Breast epithelium (tissue), 3 donors: ENCODE measurements around the gene TBC1D26.
"Not testable (repeated sequence)": the region's sequence is repeated elsewhere in the genome, so short reads cannot be mapped to it uniquely, and the experiment has no call there.

Experiments used
- POLR2A ChIP-seq: fragments of 450-650 bp; IDR thresholded peaks from one replicate; pipeline ENCODE4 v1.6.1; 2016; ENCODE audit warnings: antibody characterized with exemption, mild to moderate bottlenecking, moderate library complexity
- TF ChIP-seq, protein P1 (sequence below), 3 donors: fragments of 450-650 bp; IDR thresholded peaks; one replicate each; pipeline ENCODE4 v1.5.1; 2016 to 2017; ENCODE audit warnings: antibody characterized with exemption in 3 of 3, mild to moderate bottlenecking in 3 of 3, moderate library complexity in 3 of 3

DNA sequence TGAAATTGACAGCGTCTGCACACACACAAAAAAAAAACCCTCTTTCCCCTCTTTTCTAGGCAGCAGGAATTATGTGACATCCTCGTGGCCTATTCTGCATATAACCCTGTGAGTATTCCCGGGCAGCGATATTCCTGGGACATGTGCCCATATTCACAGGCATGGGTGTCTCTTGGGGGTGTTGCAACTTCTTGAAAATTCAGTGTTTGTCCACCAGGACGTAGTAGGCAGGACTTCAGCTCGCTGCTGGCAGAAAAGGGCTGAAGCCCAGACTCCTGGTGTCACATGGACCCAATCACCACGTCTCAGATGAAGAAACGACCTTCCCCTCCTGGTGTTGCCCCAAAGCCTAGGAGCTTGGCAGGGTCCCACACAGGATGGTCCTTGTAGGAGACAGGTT is 8.0 kb downstream of the TBC1D26 start:
- TF ChIP-seq, protein P1, sequence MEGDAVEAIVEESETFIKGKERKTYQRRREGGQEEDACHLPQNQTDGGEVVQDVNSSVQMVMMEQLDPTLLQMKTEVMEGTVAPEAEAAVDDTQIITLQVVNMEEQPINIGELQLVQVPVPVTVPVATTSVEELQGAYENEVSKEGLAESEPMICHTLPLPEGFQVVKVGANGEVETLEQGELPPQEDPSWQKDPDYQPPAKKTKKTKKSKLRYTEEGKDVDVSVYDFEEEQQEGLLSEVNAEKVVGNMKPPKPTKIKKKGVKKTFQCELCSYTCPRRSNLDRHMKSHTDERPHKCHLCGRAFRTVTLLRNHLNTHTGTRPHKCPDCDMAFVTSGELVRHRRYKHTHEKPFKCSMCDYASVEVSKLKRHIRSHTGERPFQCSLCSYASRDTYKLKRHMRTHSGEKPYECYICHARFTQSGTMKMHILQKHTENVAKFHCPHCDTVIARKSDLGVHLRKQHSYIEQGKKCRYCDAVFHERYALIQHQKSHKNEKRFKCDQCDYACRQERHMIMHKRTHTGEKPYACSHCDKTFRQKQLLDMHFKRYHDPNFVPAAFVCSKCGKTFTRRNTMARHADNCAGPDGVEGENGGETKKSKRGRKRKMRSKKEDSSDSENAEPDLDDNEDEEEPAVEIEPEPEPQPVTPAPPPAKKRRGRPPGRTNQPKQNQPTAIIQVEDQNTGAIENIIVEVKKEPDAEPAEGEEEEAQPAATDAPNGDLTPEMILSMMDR (IDR thresholded peaks at IDR 0.05): not testable (repeated sequence)
- not testable (repeated sequence) for TF ChIP-seq POLR2A
